D341Med (cell line): ENCODE data around the gene LDHA.
"Not testable (repeated sequence)": the region's sequence is repeated elsewhere in the genome, so short reads cannot be mapped to it uniquely, and the experiment has no call there.

ENCODE experiments used
- DNase-seq: peaks from one replicate; pipeline ENCODE4 v3.0.0; 2012; ENCODE audit warnings: low spot score

The LDHA gene

DNA sequence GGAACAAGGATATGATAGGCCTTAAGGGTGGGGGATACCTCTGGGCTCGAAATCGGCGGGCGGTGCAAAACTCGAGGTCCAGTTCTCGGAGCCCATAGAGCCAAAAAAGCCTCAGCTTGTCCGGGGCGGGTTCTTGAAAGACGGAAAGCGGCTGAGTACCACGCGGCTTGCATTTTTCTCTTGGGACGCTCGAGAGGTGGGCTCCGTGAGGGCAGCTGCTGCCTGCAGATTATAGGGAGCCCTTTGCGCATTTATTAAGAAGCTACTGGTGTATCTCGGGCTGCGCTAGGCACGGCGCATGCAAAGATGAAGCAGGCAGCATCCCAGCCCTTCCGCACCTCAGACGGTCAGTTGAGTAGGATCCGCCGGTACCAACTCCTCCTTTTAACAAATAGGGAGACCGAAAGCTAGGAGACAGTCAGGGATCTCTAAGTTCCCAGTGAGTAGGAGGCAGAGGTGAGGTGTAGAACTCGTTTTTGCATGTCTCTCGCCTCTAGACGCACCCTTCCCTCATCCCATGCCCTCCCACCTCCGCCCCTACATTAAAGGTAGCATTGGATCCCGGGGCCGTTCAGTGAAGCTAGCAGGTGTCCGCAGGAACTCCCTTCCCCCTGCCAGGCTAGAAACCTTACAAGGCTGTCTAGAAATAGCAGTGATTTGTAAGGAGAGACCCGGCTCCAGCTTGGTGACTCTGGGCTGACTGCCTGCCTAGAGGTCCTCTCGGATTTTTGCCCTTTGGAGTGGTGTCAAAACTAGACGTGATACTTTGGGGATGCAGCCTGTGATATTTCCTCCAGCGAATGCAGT is 768 bp downstream of the LDHA start:
- DNase-seq = no peak

DNA sequence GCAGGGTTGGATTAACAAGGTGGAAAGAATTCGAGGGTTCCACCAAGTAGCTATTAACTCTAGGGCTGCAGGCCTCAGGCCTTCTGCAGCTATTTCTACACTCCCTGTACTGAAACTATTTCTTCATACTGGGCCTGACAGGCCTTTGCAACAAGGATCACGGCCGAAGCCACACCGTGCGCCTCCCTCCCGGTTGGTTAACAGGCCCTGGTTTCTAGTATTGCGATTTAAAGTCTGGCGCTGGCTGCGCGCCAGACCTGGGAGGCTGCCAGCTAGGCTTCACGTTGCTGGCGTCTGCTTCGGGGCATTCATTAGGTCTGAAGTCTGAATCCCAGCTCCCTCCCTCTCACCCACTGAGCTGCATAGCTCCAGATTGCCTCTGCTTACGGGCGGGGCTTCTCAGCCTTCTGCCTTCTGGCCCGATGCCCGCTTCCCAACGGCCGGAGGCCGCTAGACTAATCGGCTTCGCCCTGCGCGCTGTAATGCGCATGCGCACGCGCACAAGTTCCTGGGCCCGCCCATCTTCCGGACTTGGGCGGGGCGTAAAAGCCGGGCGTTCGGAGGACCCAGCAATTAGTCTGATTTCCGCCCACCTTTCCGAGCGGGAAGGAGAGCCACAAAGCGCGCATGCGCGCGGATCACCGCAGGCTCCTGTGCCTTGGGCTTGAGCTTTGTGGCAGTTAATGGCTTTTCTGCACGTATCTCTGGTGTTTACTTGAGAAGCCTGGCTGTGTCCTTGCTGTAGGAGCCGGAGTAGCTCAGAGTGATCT is 1.6 kb downstream of the LDHA start:
- DNase-seq = peak; percentile 95

DNA sequence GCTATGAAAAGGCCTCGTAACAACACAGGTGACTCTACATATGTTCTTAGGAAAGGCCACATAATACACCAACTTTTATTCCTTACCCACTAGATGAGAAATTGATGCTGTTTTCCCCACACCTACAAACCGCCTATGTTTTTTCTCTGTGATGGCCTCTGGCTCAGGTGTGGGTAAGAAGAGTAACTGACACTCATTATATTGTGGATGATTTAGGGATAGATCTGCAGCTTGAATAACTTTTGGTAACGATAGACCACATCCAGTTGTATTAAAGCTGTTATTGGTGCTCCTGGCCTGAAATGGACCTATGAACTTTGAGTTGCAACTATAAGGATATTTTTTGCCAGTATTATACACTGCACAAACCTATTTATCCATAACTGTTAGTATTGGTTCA is 3.6 kb downstream of the LDHA start:
- DNase-seq = no peak

DNA sequence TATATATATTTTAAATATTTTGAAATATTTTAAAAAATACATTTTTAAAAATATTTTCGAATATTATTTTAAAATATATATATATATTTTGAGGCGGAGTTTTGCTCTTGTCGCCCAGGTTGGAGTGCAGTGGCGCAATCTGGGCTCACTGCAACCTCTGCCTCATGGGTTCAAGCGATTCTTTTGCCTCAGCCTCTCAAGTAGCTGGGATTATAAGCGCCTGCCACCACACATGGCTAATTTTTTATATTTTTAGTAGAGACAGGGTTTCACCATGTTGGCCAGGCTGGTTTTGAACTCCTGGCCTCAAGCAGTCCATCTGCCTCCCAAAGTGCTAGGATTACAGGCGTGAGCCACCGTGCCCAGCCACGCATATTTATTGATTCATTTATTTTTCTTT is 6.7 kb downstream of the LDHA start:
- not testable (repeated sequence) for DNase-seq

DNA sequence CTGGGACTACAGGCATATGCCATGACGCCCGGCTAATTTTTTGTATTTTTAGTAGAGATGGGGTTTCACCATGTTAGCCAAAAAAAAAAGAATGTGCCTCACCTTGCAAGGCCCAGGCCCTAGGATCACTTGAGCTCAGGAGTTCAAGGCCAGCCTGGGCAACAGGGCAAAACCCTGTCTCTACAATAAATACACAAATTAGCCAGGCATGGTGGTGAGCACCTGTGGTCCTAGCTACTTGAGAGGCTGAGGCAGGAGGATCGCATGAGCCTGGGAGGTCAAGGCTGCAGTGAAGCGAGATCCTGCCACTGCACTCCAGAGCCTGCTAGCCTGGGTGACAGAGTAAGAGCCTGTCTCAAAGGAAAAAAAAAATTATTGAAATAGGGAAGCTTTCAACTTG is 9.7 kb downstream of the LDHA start:
- DNase-seq = no peak

DNA sequence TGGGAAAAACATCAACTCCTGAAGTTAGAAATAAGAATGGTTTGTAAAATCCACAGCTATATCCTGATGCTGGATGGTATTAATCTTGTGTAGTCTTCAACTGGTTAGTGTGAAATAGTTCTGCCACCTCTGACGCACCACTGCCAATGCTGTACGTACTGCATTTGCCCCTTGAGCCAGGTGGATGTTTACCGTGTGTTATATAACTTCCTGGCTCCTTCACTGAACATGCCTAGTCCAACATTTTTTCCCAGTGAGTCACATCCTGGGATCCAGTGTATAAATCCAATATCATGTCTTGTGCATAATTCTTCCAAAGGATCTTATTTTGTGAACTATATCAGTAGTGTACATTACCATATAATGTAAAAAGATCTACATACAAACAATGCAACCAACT is 13.0 kb downstream of the LDHA start:
- not testable (repeated sequence) for DNase-seq

DNA sequence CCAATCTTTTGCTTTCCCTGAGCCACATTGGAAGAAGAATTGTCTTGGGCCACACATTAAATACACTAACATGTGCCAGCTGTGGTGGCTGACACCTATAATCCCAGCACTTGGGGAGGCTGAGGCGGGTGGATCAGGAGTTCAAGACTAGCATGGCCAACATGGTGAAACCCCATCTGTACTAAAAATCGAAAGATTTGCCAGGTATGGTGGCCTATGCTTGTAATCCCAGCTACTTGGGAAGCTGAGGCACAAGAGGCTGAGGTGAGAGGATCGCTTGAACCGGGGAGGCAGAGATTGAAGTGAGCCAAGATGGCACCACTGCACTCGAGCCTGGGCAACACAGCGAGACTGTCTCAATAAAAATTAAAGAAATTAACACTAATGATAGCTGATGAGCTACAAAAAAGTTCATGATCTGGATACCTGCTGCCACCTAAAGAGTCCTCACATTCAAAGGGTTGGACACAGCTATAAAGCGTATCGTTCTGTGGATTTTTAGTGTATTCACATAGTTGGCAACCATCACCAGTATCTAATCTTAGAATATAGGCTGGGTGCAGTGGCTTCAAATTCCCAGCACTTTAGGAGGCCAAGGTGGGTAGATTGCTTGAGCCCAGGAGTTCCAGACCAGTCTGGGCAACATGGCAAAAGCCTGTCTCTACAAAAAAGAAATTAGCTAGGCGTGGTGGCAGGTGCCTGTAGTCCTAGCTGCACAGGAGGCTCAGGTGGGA is 14.4 kb downstream of the LDHA start:
- DNase-seq = no peak

DNA sequence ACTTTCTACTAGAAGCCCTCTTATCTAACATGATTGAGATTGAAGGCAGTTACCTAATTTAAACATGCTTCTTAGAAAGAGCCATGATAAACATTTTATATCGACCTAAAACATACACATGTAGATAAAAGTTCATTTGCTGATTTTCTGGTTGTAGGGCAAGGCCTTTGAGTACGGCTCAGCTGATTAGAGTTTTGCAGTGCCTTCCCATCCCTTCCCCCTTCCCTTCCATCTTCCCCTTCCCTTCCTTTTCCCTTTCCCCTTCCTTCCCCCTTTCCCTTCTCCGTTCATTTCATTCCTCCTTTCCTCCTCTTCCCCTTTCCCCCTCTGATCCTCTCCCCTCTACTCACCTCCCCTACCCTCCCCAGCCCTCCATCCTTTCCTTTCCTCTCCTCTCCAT is 22.1 kb downstream of the LDHA start:
- no peak for DNase-seq

DNA sequence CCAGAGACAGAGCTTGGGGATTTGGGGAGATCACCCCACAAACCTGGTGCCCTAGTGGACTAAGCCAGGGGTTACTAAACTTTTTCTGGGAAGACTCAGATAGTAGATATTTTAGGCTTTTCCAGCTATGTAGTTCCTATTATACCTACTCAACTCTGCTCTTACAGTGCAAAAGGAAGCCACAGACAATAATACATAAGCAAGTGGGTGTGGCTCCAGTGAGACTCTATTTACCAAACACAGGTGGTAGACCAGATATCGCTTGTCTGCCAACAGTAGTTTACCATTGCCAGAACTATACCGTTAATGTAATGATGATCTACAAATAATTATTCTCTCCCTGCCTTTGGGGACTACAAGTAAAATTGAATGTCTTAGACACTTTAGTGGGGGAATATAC is 24.7 kb downstream of the LDHA start:
- DNase-seq = no peak

DNA sequence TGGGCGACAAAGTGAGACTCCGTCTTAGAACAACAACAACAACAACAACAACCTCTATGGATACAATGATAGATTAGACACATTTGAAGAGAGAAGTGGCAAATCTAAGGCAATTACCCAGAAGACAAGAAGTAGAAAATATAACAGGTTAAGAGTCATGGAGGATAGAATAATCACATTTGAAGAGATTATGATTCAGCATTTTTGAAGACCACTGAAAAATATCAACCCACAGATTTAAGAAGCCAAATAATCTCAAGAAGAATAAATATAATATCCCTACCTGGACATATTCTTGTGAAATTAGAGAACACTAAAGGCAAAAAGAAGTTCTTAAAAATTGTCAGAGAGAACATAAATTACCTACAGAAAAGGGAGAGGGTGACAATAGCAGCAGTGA is 25.7 kb downstream of the LDHA start:
- no peak for DNase-seq

DNA sequence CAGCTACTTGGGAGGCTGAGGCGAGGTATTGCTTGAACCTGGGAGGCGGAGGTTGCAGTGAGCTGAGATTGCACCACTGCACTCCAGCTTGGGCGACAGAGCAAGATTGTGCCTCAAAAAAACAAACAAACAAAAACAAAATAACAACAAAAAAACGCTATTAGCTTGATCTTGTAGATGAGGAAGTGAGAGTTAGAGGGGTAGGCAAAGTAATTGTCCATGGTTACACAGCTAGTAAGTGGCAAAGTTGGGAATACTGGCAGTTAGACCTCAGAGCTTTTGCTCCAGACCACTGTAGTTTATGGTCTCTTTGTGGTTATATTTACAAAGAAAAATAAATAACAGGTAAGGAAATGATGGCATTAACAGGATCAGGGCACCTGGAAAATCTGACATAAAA is 32.9 kb downstream of the LDHA start:
- no peak for DNase-seq

DNA sequence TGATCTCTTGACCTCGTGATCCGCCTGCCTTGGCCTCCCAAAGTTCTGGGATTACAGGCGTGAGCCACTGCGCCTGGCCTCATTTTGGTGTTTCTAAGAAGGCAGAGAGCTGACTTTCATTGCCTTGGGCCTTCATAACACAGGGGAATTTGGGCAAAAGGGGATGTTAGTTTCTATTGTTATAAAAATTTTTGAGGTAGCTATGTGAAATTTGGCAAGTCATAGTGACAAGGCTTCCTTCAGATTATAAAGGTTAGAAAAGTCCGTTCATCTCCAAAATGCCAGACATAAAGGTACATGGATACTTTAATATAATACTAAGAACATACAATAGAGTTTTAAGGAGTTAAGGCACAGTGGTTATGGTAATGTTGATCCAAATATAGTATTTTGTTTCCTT is 35.0 kb downstream of the LDHA start:
- no peak for DNase-seq

DNA sequence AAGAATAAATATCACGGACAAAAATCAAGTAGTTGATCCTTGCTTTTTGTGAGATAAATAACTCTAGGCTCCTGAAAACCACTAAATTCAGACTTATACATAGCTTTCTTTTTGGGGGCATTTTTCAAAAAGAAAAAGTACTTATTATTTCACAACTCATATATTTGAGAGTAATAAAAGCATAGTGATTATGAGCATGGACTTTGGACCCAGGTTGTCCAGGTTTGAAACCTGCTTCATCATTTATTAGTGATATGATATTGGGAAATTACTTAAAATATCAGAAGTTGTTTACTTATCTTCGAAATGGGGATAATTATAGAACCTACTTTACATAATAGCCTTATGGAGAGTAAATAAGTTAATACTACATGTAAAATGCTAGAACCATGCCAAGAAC is 44.3 kb downstream of the LDHA start:
- DNase-seq = no peak

DNA sequence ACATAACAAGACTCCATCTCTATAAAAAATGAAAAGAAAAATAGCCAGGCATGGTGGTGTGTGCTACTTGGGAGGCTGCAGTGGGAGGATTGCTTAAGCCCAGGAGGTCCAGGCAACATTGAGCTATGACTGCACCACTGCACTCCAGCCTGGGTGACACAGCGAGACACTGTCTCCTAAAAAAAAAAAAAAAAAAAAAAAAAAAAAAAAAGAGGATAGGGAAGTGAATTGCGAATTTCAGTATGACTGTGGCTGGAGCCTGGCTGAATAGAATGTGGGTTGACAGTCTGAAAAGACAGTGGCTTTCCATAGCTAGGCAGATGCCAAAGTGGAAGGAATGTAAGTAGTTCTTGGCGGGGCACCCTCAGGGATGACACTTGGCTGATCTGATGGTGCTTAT is 54.9 kb downstream of the LDHA start:
- no peak for DNase-seq

DNA sequence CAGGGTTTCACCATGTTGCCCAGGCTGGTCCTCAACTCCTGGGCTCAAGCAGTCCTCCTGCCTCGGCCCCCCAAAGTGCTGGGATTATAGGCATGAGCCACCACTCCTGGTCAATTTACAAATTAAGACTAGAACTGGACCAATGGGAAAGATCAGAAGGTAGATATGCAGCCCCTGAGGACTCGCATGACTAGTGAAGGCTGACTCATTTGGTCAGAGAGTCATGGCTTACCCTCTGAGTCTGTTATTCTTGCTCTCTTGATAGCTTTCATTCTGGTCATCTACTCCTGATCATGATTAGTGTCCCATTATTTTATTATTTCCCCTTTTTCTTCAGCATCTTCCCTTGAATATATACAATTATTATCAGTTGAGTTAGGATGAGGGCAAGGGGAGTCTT is 58.6 kb downstream of the LDHA start:
- DNase-seq = no peak

DNA sequence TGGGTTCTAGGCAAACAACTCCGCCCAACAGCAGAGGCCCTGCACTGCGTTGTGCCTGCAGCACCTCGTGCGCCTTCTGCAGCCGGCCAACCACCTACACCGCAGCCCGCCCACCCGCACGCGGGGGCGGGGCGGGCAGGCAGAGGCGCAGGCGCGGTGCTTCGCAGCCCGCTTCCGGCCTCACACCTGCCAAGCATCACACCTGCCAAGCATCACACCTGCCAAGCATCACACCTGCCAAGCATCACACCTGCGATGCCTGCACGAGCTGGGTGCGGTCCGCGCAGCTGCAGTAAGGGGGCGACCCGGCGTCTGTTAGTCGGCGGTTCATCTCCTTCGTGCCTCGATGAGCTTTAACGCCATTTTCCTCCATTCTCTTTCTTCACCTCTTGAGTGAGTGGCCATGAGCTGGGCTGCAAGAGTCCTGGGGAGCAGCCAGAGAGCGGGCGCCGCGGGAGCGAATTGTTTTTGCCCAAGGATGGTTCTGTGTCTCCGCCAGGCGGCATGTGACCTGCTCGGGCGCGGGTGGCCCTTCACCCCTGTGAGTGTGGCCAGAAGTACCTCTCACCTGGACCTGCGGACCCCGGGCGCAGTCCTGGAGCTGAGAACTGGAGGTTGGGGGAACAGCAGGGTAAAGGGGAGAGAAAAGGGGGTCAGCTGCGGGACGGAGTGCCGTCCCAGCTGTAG is 61.5 kb downstream of the LDHA start, which contains the start of gene LDHAL6A:
LDHAL6A (plus strand) TSS at position 171 of the 687 bp plus-strand sequence. CDS start 825 bp downstream, outside the sequence.
- DNase-seq = no peak

DNA sequence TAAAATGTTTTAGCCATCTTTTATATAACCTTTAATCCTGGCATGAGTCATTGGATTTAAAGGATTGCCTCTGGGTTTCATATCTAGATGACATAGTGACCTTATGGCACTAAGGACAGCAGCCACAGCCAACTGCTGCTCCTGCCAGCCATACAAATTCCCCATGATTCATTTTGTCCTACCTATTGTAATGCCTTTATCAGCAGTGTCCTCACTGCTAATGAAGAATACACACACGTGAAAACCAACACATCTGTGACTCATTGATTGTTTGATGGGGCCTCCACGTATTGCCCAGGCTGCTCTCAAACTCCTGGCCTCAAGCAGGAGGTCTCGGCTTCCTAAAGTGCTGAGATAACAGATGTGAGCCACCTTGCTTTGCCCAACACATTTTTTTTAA is 63.1 kb downstream of the LDHA start:
- no peak for DNase-seq
